Measurements from ENCODE around the gene TRMT5.

The TRMT5 gene

DNA sequence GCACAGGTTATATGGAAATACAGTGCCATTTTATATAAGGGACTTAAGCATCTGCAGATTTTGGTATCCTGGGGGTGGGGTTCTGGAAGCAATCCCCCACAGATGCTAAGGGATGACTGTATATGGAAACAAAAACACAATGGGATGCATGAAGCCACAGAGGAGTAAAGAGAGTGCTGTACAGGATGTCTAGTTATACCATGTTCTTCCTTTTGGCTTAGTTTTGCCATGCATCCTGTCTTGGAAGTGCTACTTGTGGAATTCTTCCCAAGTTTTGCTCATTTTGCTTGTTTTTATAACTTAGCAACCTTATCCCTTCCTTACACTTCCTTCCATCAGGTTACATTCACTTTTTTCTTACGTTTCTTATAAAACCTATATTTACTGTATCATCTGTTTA, 55.6 kb downstream of the TRMT5 start:
- no peaks in the 10 kb centered on the region for H3K9me3 ChIP-seq (ENCODE audit: low read length)
- H2AFZ ChIP-seq (ENCODE audit: low read length) = no peak overlapping the region
- no peak overlapping the region for H3K27ac ChIP-seq (ENCODE audit: low read depth, low read length, poor library complexity, severe bottlenecking)
- H3K79me2 ChIP-seq (ENCODE audit: insufficient read depth, low read length) = no peaks in the 10 kb centered on the region
- no peak overlapping the region for H3K4me2 ChIP-seq (ENCODE audit: low read length)
- TF ChIP-seq, protein P1, sequence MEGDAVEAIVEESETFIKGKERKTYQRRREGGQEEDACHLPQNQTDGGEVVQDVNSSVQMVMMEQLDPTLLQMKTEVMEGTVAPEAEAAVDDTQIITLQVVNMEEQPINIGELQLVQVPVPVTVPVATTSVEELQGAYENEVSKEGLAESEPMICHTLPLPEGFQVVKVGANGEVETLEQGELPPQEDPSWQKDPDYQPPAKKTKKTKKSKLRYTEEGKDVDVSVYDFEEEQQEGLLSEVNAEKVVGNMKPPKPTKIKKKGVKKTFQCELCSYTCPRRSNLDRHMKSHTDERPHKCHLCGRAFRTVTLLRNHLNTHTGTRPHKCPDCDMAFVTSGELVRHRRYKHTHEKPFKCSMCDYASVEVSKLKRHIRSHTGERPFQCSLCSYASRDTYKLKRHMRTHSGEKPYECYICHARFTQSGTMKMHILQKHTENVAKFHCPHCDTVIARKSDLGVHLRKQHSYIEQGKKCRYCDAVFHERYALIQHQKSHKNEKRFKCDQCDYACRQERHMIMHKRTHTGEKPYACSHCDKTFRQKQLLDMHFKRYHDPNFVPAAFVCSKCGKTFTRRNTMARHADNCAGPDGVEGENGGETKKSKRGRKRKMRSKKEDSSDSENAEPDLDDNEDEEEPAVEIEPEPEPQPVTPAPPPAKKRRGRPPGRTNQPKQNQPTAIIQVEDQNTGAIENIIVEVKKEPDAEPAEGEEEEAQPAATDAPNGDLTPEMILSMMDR (IDR thresholded peaks at IDR 0.05; ENCODE audit: low read length) = no peak
- TF ChIP-seq EZH2 (IDR thresholded peaks at IDR 0.05; ENCODE audit: borderline replicate concordance, low read length) = no peak
- no peaks in the 10 kb centered on the region for H4K20me1 ChIP-seq (ENCODE audit: insufficient read depth, low read length)
- no peak overlapping the region for H3K9ac ChIP-seq (ENCODE audit: low read length)
- H3K4me1 ChIP-seq (ENCODE audit: insufficient read depth, low read length, severe bottlenecking) = peaks cover 9% of the 10 kb centered on the region
- H3K36me3 ChIP-seq (ENCODE audit: insufficient read depth, low read length) = no peaks in the 10 kb centered on the region
- H3K4me3 ChIP-seq (ENCODE audit: low read depth, low read length, poor library complexity, severe bottlenecking) = no peak overlapping the region
- no peaks in the 10 kb centered on the region for H3K9me2 ChIP-seq (ENCODE audit: low read depth, low read length)
- H3K27me3 ChIP-seq (ENCODE audit: insufficient read depth, low read length) = no peaks in the 10 kb centered on the region
- H3F3A ChIP-seq (ENCODE audit: insufficient read depth, low read length) = no peaks in the 10 kb centered on the region

- peaks cover 9% of the 10 kb centered on the region for H3K4me1 ChIP-seq (ENCODE audit: insufficient read depth, low read length, severe bottlenecking)
- H3K9me3 ChIP-seq (ENCODE audit: low read length) = no peaks in the 10 kb centered on the region
- no peaks in the 10 kb centered on the region for H3K27me3 ChIP-seq (ENCODE audit: insufficient read depth, low read length)
- no peaks in the 10 kb centered on the region for H4K20me1 ChIP-seq (ENCODE audit: insufficient read depth, low read length)
- no peaks in the 10 kb centered on the region for H3K36me3 ChIP-seq (ENCODE audit: insufficient read depth, low read length)
- H3K4me2 ChIP-seq (ENCODE audit: low read length) = no peak overlapping the region
- H3K9me2 ChIP-seq (ENCODE audit: low read depth, low read length) = no peaks in the 10 kb centered on the region
- no peaks in the 10 kb centered on the region for H3K79me2 ChIP-seq (ENCODE audit: insufficient read depth, low read length)
- no peaks in the 10 kb centered on the region for H3F3A ChIP-seq (ENCODE audit: insufficient read depth, low read length)
- H3K27ac ChIP-seq (ENCODE audit: low read depth, low read length, poor library complexity, severe bottlenecking) = no peak overlapping the region
- no peak overlapping the region for H2AFZ ChIP-seq (ENCODE audit: low read length)
- H3K4me3 ChIP-seq (ENCODE audit: low read depth, low read length, poor library complexity, severe bottlenecking) = no peak overlapping the region
- TF ChIP-seq, protein P1 (IDR thresholded peaks at IDR 0.05; ENCODE audit: low read length) = no peak
- no peak for TF ChIP-seq EZH2 (IDR thresholded peaks at IDR 0.05; ENCODE audit: borderline replicate concordance, low read length)
- H3K9ac ChIP-seq (ENCODE audit: low read length) = no peak overlapping the region
Observed at GRCh38 chr14:60922050-60922449, 58.8 kb downstream of the TRMT5 start.

All from OCI-LY1 (cell line).